Activated CD8-positive, alpha-beta T cell treated with anti-CD3 and anti-CD28 coated beads for 36 hours (primary cell): ENCODE results near the gene S100B. TPM values are rescaled to one million over a fixed set of nuclear protein-coding genes. Genes with fewer than 3 reads are reported as not detected.

Experiments
- ATAC-seq: fragments of 200-7000 bp; cut with Tn5 transposase; one replicate; pipeline ENCODE4 v1.10.0; 2021; ENCODE audit warnings: mild to moderate bottlenecking, moderate library complexity
- CTCF ChIA-PET: fragments of 350-600 bp; sonication (Branson Sonifier 250); formaldehyde crosslinking; loops from one replicate; lab custom pipeline; 2021; ENCODE audit warnings: antibody characterized with exemption; lab: Charles Lee
- POLR2A ChIA-PET: fragments of 350-600 bp; sonication (Branson Sonifier 250); formaldehyde crosslinking; loops from one replicate; lab custom pipeline; 2021; ENCODE audit warnings: antibody characterized with exemption; lab: Charles Lee
- DNase-seq: peaks from one replicate; pipeline ENCODE4 v3.0.0-alpha.2; 2020
- H3K27ac Mint-ChIP-seq: one replicate; pipeline ENCODE4 v1.8.0; 2021; ENCODE audit warnings: mild to moderate bottlenecking, mixed read lengths
- H3K27me3 Mint-ChIP-seq: one replicate; pipeline ENCODE4 v1.8.0; 2021; ENCODE audit warnings: mixed read lengths
- H3K36me3 Mint-ChIP-seq: one replicate; pipeline ENCODE4 v1.8.0; 2021; ENCODE audit warnings: low read depth, mixed read lengths
- H3K4me1 Mint-ChIP-seq: one replicate; pipeline ENCODE4 v1.8.0; 2021; ENCODE audit warnings: low read depth, mixed read lengths
- H3K4me3 Mint-ChIP-seq: one replicate; pipeline ENCODE4 v1.8.0; 2021; ENCODE audit warnings: mild to moderate bottlenecking, moderate library complexity, mixed read lengths
- H3K9me3 Mint-ChIP-seq: one replicate; pipeline ENCODE4 v1.8.0; 2021; ENCODE audit warnings: mixed read lengths
- CTCF ChIP-seq: fragments of 200-600 bp; IDR thresholded peaks from one replicate; pipeline ENCODE4 v1.8.0; 2022; ENCODE audit warnings: antibody characterized with exemption, mild to moderate bottlenecking
- intact Hi-C: fragments of 100-400 bp; cut with micrococcal nuclease; formaldehyde crosslinking; loops from one replicate; pipeline ENCODE4 v1.10.0; 2022
- total RNA-seq, 2 experiments: library from RNA; stranded (reverse); gene quantifications; one replicate each; pipeline ENCODE4 v1.2.3, GENCODE V29; 2021

The S100B gene
- total RNA-seq, 2 experiments from 2014 or later: 2.7 to 3.0 TPM

- POLR2A ChIA-PET: interaction anchor here (0.7 to 7.4 kb wide), 10 partner anchors 8 to 484 kb away, joined by 3 to 52 read pairs (median 6); no protein-coding TSS in a partner anchor
- H3K4me3 Mint-ChIP-seq: peak overlapping the region; percentile 93
- peaks cover 26% of the 10 kb centered on the region for H3K36me3 Mint-ChIP-seq
- CTCF ChIA-PET: interaction anchor here (1.8 to 6.4 kb wide), 2 partner anchors 15 to 104 kb away, joined by 6 to 22 read pairs; no protein-coding TSS in a partner anchor
- no peak for DNase-seq
- H3K9me3 Mint-ChIP-seq: no peaks in the 10 kb centered on the region
- no peaks in the 10 kb centered on the region for H3K27me3 Mint-ChIP-seq
- no peak for ATAC-seq
- intact Hi-C loops: no loop called here
- no peak for TF ChIP-seq CTCF
- peaks cover 68% of the 10 kb centered on the region for H3K4me1 Mint-ChIP-seq
- H3K27ac Mint-ChIP-seq: peak overlapping the region; percentile 97
These were observed 31.3 kb upstream of the S100B start for GRCh38 chr21:46636181-46636512.

- H3K27me3 Mint-ChIP-seq: no peaks in the 10 kb centered on the region
These were observed 30.7 kb upstream of the S100B start, which contains the start of gene PRMT2 for GRCh38 chr21:46635324-46636180. Gene PRMT2 (plus strand): TSS chr21:46635674. CDS start chr21:46636952, 1,278 bp downstream.

GRCh38 chr21:46634966-46635323 is 30.1 kb upstream of the S100B start:
- TF ChIP-seq CTCF: no peak
- no peaks in the 10 kb centered on the region for H3K27me3 Mint-ChIP-seq
- POLR2A ChIA-PET: interaction anchor here (0.7 to 7.4 kb wide), 6 partner anchors 14 to 83 kb away, joined by 3 to 52 read pairs (median 16); no protein-coding TSS in a partner anchor
- peak overlapping the region; percentile 97 for H3K27ac Mint-ChIP-seq
- intact Hi-C loops: no loop called here
- peak overlapping the region; percentile 93 for H3K4me3 Mint-ChIP-seq
- DNase-seq (peak; percentile 64), ATAC-seq (peak; percentile 29)
- peaks cover 59% of the 10 kb centered on the region for H3K4me1 Mint-ChIP-seq
- H3K36me3 Mint-ChIP-seq: peaks cover 17% of the 10 kb centered on the region
- CTCF ChIA-PET: interaction anchor here (0.6 to 6.4 kb wide), 2 partner anchors 14 to 134 kb away, joined by 3 to 22 read pairs; no protein-coding TSS in a partner anchor
- no peaks in the 10 kb centered on the region for H3K9me3 Mint-ChIP-seq

More at GRCh38 chr21:46635324-46636180, 30.7 kb upstream of the S100B start, which contains the start of gene PRMT2:
- ChIA-PET CTCF (interaction anchor here (0.6 to 6.4 kb wide), 2 partner anchors 14 to 135 kb away, joined by 3 to 22 read pairs; no protein-coding TSS in a partner anchor), POLR2A (interaction anchor here (0.7 to 7.4 kb wide), 11 partner anchors 9 to 484 kb away, joined by 3 to 52 read pairs (median 6); no protein-coding TSS in a partner anchor)
- TF ChIP-seq CTCF: no peak
- DNase-seq (peak; percentile 96), ATAC-seq (peak; percentile 89)
- H3K36me3 Mint-ChIP-seq: peaks cover 21% of the 10 kb centered on the region
- H3K9me3 Mint-ChIP-seq: no peaks in the 10 kb centered on the region
- intact Hi-C loops: no loop called here
- peaks cover 63% of the 10 kb centered on the region for H3K4me1 Mint-ChIP-seq
- H3K27ac Mint-ChIP-seq: peak within 1 kb of the TSS; percentile 97
- peak within 1 kb of the TSS; percentile 93 for H3K4me3 Mint-ChIP-seq

GRCh38 chr21:46634427-46634826 is 29.5 kb upstream of the S100B start:
- Mint-ChIP-seq H3K27me3 (no peaks in the 10 kb centered on the region), H3K27ac (peak overlapping the region; percentile 97), H3K9me3 (no peaks in the 10 kb centered on the region), H3K4me1 (peaks cover 54% of the 10 kb centered on the region), H3K36me3 (peaks cover 12% of the 10 kb centered on the region), H3K4me3 (peak overlapping the region; percentile 93)
- TF ChIP-seq CTCF: no peak
- ChIA-PET CTCF (interaction anchor here (1.4 to 6.4 kb wide), 2 partner anchors 13 to 75 kb away, joined by 5 to 22 read pairs; no protein-coding TSS in a partner anchor), POLR2A (interaction anchor here (0.7 to 7.4 kb wide), 8 partner anchors 14 to 216 kb away, joined by 3 to 52 read pairs (median 8); no protein-coding TSS in a partner anchor)
- no peak for ATAC-seq
- intact Hi-C loops: no loop called here
- peak; percentile 64 for DNase-seq
